HG03108 (cell line): ENCODE results near the gene RNF224.

Experiments
- ATAC-seq: cut with Tn5 transposase; IDR thresholded peaks from one replicate; pipeline ENCODE4 v1.9.1; 2021; ENCODE audit warnings: moderate library complexity; ENCODE audit not compliant: unreplicated experiment

The RNF224 gene

GRCh38 chr9:137191691-137192447, 35.4 kb upstream of the RNF224 start:
- no peak for ATAC-seq

DNA sequence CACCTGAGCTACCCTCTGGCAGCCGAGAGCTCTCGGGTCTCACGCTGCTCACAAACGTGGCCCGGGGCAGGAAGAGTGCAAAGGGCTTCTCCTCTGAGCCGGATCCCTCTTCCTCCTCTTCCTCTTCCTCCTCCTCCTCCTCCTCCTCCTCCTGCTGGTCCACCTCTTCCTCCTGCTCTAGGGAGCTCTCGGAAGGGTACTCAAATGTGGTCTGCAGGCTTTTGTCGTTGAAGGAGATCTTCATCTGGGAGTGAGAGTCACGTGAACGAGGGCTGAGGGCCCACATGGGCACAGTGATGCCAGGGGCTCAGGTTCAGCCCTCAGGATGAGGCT, 34.9 kb upstream of the RNF224 start:
- no peak for ATAC-seq

DNA sequence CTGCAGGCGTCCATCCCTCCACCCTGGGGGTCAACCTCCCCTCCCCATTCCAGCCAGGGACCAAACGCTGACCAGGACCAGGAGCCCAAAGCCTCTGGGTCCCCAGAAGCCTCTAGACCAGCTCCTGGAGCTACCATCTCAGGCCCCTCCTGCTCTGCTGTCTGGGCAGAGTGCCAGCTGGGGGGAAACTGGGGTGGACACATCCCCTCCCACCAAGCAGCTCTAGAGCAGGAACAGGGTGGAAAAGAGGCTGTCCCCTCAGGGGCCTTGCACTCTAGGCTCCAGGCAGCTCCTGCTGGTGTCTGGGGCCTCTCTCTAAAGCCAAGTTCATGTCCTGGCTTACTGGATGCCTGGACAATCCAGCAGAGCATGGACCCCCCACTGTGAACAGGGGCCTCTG, 34.4 kb upstream of the RNF224 start:
- no peak for ATAC-seq

DNA sequence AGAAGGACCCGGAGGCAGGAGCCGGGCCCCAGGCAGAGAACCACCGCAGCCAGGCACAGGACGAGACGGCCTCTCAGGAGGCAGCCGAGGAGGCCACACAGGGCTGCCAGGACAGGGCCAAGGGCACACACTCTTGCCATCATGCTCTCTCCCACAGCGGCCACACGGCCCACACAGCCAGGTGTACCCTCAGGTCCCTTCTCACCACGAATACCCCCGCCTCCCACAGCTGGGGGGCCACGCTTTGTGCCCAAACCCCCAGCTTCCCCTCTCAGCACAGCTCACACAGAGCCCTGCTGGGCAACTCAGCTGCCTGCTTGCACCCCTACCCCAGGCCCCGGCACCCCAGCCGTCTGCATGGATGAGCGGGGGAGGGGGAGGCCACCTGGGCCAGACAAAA, 33.5 kb upstream of the RNF224 start:
- ATAC-seq: no peak

DNA sequence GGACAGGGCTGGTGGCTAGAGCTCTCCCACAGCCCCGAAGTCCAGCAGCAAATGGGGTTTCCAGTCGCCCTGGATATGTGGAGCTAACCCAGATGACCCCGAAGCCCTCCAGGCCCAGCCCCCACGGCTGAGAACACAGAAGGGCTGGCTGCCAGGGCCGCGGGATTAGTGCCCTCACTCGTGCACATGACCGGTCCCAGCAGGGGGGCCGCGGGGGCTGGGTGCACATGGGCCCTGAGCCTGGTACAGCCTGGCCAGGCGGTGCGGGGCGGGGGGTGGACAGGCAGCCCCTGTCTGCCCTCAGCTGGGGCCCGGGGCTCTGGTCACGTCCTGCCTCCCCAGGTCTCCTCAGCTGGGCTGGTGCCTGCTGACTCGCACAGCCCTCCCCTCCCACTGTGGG, 32.9 kb upstream of the RNF224 start:
- no peak for ATAC-seq

GRCh38 chr9:137194909-137195308, 32.4 kb upstream of the RNF224 start:
- no peak for ATAC-seq

DNA sequence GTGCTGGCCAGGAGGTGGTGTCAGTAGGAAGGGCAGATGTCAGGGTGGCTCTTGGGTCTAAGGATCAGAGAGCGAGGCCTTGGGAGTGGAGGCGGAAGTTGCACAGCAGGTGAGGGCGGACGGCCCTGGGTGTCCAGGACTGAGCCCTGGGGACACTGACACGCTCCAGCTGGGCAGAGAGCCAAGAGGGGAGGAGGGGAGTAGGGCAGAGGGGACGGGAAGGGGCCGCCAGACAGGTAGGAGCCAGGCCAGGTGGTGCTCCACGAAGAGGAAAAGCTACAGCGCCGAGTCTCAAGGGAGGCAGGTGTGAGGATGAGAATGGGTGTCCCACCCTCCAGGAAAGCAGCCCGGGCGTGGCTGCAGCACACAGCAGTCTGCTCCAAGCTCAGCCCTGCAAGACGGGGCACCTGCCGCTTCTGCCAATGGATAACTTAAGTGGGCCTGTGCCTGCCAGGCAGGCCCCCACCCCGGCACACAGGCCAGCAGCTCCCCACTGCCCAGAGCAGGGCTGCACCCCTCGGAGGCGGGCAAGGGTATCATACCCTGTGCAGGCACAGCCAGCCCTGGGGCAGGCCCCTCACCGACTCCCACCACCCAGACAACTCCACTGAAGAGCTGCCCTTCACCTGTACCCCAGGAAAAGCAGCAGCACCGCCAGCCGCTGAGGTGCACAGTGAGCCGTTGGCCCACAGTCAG, 31.6 kb upstream of the RNF224 start:
- no peak for ATAC-seq

DNA sequence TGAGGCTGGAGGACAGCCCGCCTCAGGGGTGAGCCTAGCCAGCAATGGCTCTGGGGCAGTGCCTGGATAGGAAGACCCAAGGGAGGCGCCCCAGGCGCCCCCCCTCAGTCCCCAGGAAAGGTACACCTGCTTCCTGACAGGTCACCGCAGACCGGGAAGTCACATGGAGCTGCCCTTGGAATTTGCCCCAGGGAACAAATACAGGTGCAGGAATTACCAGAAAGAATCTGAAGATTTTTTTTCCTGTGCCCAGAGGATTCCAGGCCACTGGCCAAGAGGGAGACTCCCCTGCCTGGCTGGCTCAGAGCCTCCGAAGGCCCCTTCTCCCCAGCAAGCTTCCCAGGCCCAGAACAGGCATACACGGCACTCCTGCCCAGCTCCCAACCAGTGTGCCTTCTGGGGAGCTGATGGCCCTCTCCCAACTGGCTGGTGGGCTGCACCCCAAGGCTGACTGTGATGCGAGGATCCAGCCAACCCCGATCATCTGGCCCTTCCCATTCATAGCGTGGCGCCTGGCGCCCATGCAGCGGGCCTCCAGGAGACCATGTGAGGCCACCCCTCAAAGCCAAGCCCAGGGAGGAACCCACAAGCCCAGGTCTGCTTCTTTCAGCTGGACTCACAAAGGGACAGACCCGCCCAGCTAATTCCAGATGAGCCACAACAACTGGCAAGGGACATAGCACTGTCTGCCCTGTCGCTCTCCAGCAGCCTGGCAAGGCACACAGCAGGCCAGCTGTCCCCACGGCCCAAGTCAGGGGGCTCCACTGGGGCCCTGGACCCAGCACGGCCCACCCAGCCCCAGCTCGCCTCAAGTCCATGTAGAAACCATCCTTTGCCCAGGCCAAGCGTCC, 29.0 kb upstream of the RNF224 start:
- ATAC-seq: no peak

DNA sequence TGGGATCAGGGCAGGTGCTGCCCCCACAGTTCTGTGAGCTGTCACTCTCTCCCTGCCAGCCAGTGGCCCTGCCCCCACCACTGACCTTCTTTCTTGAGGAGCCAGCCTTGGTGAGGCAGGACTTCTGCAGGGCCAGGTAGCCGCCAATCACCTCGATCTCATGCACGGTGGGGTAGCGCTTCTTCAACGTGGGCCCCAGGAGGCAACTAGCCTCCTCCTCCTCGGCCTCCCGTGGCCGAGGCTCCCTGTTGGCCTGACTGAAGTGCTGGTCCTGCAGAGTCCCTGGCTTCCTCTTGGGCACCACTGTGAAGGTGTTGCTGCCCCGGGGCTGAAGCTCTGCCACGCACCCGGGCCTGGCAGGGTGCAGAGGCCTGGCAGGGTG, 28.4 kb upstream of the RNF224 start:
- ATAC-seq: no peak

DNA sequence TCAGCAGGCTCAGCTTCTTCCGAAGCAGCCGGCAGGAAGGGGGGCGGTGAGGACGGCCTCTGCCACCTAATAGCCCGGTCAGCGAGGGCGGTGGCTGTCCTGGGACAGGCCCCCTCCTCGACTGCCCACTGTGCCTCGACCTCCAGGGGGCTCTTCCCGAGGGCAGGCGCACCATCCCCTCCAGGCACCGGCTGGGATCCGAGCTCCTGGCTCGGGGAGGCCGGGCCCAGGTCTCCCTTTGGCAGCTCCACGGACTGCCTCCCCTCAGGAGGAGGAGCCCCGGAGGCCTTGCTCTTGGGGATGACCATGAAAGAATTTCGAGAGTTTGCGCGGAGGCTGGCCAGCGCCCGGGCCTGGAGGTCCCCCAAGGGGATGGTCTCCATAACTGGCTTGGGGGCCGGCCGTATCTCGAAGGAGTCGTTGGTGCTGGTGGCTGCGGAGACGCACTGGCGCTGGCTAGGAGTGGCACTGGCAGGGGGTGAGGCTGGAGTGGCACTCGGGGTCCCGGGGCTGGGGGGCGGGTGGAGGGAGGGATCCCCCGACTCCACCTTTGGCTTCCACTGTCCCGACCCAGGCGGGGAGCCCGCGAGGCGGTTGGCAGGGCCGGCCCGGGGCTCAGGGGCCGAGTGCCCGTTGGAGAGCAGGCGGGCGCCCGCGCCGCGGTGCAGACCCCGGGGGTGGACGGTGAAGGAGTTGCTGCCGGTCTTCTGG, 27.7 kb upstream of the RNF224 start:
- ATAC-seq: no peak

DNA sequence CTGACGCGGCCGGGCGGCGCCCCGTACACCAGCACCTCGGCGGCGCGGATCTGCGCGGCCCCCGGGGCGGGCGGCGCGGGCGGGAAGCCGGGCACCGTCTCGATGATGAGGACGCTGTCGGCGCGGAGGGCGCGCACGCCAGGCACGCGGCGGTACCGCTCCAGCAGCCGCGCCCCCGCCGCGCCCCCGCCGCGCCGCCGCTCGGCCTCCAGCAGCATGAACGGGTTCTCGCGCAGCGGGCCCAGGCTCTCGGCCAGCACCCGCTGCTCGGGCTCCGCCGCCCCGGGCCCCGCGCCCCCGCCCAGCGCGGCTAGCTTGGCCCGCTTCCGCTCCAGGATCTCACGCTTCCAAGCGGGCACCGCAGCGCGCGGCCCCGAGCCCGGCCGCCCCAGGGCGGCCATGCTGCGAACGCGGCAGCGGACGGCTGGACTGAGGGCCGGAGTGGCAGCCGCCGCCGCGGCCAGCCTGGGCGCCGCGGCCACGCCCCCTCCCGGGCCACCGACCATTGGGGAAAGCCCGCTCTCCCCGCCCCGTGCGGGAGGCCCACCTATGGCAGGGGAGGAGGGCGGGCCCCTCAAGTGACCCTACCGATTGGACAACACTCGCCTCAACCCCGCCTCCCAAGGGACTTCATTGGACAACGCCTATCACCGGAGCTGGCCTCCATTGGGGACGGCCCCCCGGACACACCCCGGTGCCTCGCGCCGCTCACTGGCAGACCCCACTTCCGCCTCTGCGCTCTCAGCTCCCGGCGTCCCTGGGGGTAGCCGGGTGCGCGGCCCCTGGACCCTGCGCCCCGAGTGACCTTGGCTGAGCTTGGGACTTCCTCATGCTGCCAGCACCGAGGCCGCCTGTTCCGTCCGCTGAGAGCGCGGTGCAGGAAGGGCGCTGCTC, 26.7 kb upstream of the RNF224 start, which contains the start of gene TPRN:
TSS of gene TPRN (minus strand) at position 431 of the 894 bp plus-strand sequence. CDS start at position 401, 30 bp downstream.
- peak; percentile 83 for ATAC-seq

DNA sequence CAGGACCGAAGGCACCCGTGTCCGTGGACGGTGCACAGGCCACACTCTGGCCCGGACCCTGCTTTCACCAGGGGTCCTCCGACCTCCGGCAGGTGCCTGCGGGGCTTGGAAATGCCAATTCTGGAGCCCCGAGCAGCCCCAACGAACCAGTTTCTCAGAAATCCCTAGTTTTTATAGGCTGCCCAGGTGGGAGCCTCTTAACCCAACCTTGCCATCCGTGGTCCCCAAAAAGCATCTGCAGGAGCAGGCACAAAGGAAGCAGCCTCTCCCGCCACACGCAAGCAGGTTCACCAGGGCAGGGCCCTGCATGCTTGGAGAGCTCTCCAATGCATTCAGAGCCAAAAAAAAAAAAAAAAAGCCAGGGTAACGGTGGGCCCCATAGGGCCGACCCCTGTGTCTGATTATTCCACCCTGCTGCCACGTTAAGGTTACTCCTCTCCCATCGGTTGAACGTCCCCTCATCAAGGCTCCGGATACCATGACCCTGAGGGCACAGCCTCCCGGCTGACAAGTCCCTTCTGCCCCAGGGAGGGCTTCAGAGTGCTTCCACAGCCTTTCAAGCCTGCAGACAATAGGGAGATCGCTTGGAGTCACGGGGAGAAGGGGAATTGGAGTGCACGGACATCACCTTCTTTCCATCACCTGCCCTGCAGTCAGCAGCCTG, 26.0 kb upstream of the RNF224 start:
- no peak for ATAC-seq

GRCh38 chr9:137202966-137203365, 24.3 kb upstream of the RNF224 start:
- ATAC-seq: no peak

- no peak for ATAC-seq
Observed at GRCh38 chr9:137204731-137205125, 22.6 kb upstream of the RNF224 start.

- ATAC-seq: peak; percentile 41
Observed at GRCh38 chr9:137205126-137206069, 21.9 kb upstream of the RNF224 start, which contains the start of the genes NDOR1 and TMEM203. TSS of gene NDOR1 (plus strand) at chr9:137205700. CDS start at chr9:137205778, 78 bp downstream. TSS of gene TMEM203 (minus strand) at chr9:137205648. CDS start at chr9:137205414, 234 bp downstream.

GRCh38 chr9:137206602-137207001, 20.7 kb upstream of the RNF224 start:
- ATAC-seq: no peak

- no peak for ATAC-seq
Observed at GRCh38 chr9:137211532-137211931, 15.8 kb upstream of the RNF224 start.

DNA sequence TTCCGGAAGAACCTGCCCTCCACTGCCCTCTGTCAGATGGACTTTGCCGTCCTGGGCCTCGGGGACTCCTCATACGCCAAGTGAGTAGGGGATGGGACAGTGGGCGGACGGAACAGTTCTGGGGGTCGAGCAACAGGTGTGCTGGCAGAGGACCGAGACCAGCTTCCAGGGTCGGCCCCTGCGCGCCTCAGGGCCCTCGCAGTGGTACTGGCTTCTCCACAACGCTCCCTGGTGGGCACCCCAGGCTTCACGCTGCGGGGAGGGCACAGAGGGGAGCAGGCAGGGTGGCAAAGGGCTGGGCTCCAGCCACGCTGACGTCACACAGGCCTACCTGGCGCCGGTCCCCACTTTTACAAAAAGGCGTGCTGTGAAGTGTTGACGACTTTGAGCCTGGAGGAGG, 14.8 kb upstream of the RNF224 start:
- no peak for ATAC-seq
